ENCODE data around the gene TIGD3.
"Not testable (repeated sequence)": the region's sequence is repeated elsewhere in the genome, so short reads cannot be mapped to it uniquely, and the experiment has no call there.

TIGD3 gene

GRCh38 chr11:65327021-65327420 lies 27.5 kb upstream of the TIGD3 start:
- DNase-seq, result no peak

DNA sequence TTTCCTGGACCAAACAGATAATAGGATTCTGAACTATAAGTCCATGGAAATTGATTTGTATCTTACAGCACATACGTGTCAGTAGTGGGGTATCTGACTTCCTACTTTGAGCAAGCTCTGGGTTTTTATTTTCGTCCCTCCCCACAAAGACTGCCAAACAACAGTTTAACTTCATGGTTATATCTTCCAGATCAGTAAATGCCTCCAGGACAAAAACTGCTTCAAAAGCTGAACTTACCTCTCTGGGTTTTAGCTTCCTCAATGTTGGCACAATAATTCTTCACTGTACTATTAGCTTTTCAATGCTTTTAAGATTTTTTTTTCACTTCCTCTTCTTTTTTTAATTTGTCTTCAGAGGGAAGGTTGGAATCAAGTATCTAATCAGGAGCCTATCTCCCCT lies 25.1 kb upstream of the TIGD3 start:
- no peak for DNase-seq

GRCh38 chr11:65329944-65330403 lies 24.6 kb upstream of the TIGD3 start:
- DNase-seq, result peak; percentile 86

- DNase-seq, result no peak
Measured at GRCh38 chr11:65330544-65330943, 24.0 kb upstream of the TIGD3 start.

- DNase-seq, result not testable (repeated sequence)
Measured at GRCh38 chr11:65332591-65332990, 22.0 kb upstream of the TIGD3 start.

DNA sequence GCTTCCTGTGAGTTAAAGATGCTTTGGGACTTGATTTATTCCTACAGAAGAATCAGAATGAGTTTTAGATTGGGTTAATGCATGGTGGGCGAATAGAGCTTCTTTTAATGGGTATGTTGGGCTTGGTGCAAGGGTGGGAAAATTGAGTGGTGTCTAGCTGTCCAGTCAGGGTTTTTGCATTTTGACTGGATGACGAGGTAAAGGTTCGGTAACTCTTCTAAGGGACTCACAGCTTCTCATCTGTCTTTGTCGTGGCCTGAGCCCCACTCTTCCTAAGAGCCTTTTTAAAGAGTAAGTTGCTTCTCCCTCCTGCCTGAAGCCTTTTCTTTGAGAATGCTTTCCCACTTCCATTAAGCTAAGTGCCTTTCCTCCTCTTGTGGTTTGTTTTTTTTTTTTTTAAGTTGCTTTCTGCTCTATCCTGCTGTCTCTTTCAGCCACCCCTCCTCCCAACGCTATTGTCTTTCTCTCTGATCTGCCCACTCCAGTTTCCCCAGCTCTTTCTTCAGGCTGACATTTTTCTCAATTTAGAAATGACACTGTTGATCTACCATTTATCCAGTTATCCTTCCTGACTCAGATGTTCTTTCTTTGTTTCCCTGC lies 19.8 kb upstream of the TIGD3 start:
- DNase-seq, result no peak

- no peak for DNase-seq
Measured at GRCh38 chr11:65338676-65339075, 15.9 kb upstream of the TIGD3 start.

DNA sequence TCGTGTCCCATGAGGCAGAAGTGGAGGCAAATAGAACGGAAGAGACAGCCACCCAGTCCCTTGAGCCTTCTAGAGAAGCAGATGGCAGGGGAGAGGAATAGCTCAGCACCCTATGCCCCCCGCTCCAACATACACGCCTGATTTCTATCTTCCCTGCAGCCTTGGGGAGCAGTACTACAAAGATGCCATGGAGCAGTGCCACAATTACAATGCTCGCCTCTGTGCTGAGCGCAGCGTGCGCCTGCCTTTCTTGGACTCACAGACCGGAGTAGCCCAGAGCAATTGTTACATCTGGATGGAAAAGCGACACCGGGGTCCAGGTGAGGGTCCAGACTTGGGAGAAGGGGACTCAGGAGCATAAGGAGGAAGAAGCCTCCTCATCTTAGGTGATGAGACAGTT lies 14.3 kb upstream of the TIGD3 start:
- DNase-seq, result no peak

GRCh38 chr11:65341856-65342255 lies 12.7 kb upstream of the TIGD3 start:
- no peak for DNase-seq

GRCh38 chr11:65351511-65351910 lies 3.0 kb upstream of the TIGD3 start:
- no peak for DNase-seq

- no peak for DNase-seq
Measured at GRCh38 chr11:65352783-65353182, 1.8 kb upstream of the TIGD3 start.

GRCh38 chr11:65353376-65353775 lies 1.2 kb upstream of the TIGD3 start:
- DNase-seq, result no peak

DNA sequence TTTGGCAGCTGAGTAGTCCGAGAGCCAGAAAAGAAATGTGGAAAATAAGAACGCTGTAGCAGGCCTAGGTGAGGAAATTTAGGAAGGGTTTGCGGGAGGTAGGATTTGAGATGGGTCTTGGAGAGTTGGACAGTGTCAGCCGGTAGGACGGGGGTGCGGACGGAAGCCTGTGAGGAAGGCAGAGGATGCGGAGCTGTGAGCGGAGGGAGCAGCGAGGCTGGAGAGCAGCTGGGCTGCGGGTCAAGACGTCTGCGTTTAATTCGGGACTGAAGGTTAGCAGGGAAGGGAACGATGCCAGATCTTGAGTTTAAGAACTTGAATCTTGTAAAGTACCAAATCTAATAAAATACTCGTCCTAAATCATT lies 669 bp upstream of the TIGD3 start:
- DNase-seq, result peak; percentile 43

GRCh38 chr11:65355013-65355775 lies 643 bp downstream of the TIGD3 start:
- peak; percentile 45 for DNase-seq

DNA sequence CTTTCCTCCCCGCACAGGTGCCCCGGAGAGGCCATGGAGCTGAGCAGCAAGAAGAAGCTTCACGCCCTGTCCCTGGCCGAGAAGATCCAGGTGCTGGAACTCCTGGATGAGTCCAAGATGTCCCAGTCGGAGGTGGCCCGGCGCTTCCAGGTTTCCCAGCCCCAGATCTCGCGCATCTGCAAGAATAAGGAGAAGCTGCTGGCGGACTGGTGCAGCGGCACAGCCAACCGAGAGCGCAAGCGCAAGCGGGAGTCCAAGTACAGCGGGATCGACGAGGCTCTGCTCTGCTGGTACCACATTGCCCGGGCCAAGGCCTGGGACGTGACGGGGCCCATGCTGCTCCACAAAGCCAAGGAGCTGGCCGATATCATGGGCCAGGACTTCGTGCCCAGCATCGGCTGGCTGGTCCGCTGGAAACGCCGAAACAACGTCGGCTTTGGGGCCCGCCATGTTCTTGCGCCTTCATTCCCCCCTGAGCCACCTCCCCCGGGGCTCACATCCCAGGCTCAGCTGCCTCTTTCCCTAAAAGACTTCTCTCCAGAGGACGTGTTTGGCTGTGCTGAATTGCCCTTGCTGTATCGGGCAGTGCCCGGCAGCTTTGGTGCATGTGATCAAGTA lies 1.3 kb downstream of the TIGD3 start:
- DNase-seq, result no peak

- no peak for DNase-seq
Measured at GRCh38 chr11:65356394-65356972, 1.9 kb downstream of the TIGD3 start.

- no peak for DNase-seq
Measured at GRCh38 chr11:65357856-65358356, 3.4 kb downstream of the TIGD3 start.

DNA sequence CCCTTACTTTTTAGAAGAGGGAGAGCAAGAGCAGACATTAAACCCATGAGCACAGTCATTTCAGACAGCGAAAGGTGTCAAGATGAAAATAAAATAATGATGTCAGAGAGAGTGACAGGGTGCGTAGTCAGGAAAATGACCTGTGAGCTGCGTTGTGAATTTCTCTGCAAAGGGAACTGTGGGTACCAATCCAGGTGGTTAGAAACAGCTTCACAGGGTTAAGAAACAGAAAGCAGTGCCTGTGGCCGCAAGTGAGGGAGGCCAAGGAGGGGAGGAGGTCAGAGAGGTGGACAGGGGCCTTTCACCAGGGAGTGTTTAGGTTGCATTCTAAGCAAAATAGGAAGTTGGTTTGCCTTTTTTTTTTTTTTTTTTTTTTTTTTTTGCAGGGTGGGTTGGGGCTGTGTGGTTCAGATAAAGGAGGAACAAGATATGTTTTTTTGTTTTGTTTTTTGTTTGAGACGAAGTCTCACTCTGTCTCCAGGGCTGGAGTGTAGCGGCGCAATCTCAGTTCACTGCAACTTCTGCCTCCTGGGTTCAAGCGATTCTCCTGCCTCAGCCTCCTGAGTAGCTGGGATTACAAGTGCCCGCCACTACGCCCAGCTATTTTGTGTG lies 7.9 kb downstream of the TIGD3 start:
- DNase-seq, result no peak

DNA sequence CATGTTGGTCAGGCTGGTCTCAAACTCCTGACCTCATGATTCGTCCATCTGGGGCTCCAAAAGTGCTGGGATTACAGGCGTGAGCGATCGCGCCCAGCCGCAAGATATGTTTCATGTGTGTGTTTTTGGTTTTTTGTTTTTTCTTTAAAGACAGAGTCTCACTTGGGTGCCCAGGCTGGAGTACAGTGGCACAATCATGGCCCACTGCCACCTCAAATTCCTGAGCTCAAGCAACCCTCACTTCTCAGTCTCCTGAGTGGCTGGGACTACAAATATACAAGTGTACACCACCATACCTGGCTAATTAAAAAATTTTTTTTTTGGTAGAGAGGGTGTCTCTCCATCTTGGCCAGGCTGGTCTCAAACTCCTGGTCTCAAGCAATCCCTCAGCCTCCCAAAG lies 8.4 kb downstream of the TIGD3 start:
- DNase-seq, result no peak

DNA sequence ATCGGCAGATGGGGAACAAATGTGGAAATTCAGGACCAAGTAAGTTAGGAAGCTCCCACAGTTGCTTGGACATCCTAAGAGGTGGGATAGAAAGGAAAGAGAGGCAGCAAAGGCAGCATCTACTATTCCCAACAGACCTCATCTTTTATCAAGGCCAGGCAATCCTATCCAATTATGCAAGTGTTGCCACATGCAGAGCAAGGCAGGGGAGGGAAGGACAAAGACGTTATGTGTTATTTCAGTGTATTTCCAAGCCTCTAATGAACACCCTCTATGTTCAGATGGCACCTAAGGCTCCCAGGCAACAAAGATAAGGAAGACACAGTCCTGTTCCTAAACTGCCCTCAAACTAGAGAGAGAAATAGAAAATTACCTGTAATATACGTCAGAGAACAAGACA lies 9.2 kb downstream of the TIGD3 start:
- no peak for DNase-seq

- peak; percentile 54 for DNase-seq
Measured at GRCh38 chr11:65366340-65366773, 11.8 kb downstream of the TIGD3 start.

DNA sequence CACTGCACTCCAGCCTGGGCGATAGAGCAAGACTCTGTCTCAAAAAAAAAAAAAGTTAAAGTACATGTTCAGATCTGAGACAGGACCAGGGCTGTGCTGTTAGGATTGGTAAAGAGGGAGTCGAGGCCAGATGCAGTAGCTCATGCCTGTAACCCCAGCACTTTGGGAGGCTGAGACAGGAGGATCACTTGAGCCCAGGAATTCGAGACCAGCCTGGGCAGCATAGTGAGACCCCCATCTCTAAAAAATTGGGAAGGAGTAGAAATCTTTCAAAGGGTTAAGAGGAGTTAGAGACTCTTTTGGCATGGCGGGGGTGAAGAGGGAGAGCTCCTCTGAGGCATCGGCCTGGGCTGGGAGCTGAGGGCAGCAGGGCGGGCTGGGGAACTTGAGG lies 16.1 kb downstream of the TIGD3 start:
- no peak for DNase-seq

Measured in SHP77 treated with DMSO at 0.1 percent for 48 hours (cell line).